K562 (cell line): ENCODE measurements around the gene COCH. TPM values are rescaled to one million over a fixed set of nuclear protein-coding genes. Genes with fewer than 3 reads are reported as not detected.

Source experiments
- ATAC-seq: fragments of 200-7000 bp; cut with Tn5 transposase; 3 replicates; pipeline ENCODE4 v1.9.1; 2020; ENCODE audit warnings: moderate library complexity
- BruUV-seq: library from RNA; stranded (reverse); fragments of 400-500 nt; replicated peaks from 2 replicates; lab custom pipeline; 2021; lab: Mats Ljungman, UMichigan
- CTCF ChIA-PET: fragments of 300-600 bp; formaldehyde crosslinking; extraction: SDS; loops from one replicate; lab custom pipeline; 2021; ENCODE audit warnings: low intra/inter-chr PET ratio; lab: Yijun Ruan, JAX
- POLR2A ChIA-PET: fragments of 300-600, 350-650 bp; sonication (Branson Sonifier 250); formaldehyde crosslinking; extraction: SDS; loops from one replicate; lab custom pipeline; 2021; ENCODE audit warnings: antibody characterized with exemption, inconsistent platforms; lab: Yijun Ruan, JAX
- DNase-seq, 4 experiments: peaks; one replicate each; pipeline versions ENCODE4 v3.0.0 to v3.0.0-alpha.2; 2011 to 2018; ENCODE audit warnings: low spot score in 3 of 4, mixed read lengths in 3 of 4; ENCODE audit errors: extremely low read depth in 1 of 4
- FAIRE-seq: peaks from 2 replicates; lab custom pipeline; 2011; peaks lifted over from hg19 to GRCh38; lab: Jason Lieb, UNC
- H2AFZ ChIP-seq: 2 replicates; pipeline ENCODE4 v1.6.0; 2011; ENCODE audit warnings: low read depth, low read length, control low read depth, inconsistent platforms
- H3K27ac ChIP-seq: fragments of 200-600 bp; 3 replicates; pipeline ENCODE4 v1.8.0; 2011; ENCODE audit warnings: low read depth, mild to moderate bottlenecking, control low read depth, inconsistent platforms, low read length, moderate library complexity, mixed read lengths; ENCODE audit errors: extremely low read depth
- H3K27me3 ChIP-seq, 2 experiments: fragments of 300-600 bp in 1 of 2; 2 replicates in 1 of 2; 3 replicates in 1 of 2; pipeline versions ENCODE4 v1.6.0 to v1.8.0; 2011; ENCODE audit warnings: inconsistent platforms in 2 of 2, low read length in 2 of 2, mild to moderate bottlenecking in 1 of 2, mixed read lengths in 1 of 2, moderate library complexity in 1 of 2; ENCODE audit not compliant: control insufficient read depth in 2 of 2, insufficient read depth in 2 of 2
- H3K36me3 ChIP-seq: fragments of 300-600 bp; 3 replicates; pipeline ENCODE4 v1.8.0; 2011; ENCODE audit warnings: mild to moderate bottlenecking, low read length, inconsistent platforms; ENCODE audit not compliant: control insufficient read depth, insufficient read depth
- H3K4me1 ChIP-seq, 2 experiments: fragments of 200-600 bp in 1 of 2; replicated peaks in 1 of 2; 2 replicates in 1 of 2; 3 replicates in 1 of 2; pipeline versions ENCODE4 v1.5.1 to v1.8.0; 2011; ENCODE audit warnings: inconsistent platforms in 2 of 2, low read length in 2 of 2, mild to moderate bottlenecking in 1 of 2, mixed read lengths in 1 of 2, moderate library complexity in 1 of 2; ENCODE audit not compliant: control insufficient read depth in 2 of 2, insufficient read depth in 2 of 2
- H3K4me2 ChIP-seq: 2 replicates; pipeline ENCODE4 v1.6.1; 2011; ENCODE audit warnings: low read length, control low read depth, inconsistent platforms, mixed read lengths; ENCODE audit not compliant: insufficient read depth
- H3K4me3 ChIP-seq: fragments of 200-600 bp; sonication (generic), shearing (Covaris generic); 2 replicates; pipeline ENCODE4 v1.5.1; 2016; ENCODE audit warnings: control low read depth, inconsistent platforms
- H3K79me2 ChIP-seq: fragments of 200-600 bp; 3 replicates; pipeline ENCODE4 v1.8.0; 2011; ENCODE audit warnings: low read length, inconsistent platforms; ENCODE audit not compliant: control insufficient read depth, insufficient read depth
- H3K9ac ChIP-seq, 2 experiments: 2 replicates each; pipeline versions ENCODE4 v1.6.0 to v1.6.1; 2011; ENCODE audit warnings: low read depth in 2 of 2, low read length in 2 of 2, control low read depth in 1 of 2, inconsistent platforms in 1 of 2, mild to moderate bottlenecking in 1 of 2, mixed read lengths in 1 of 2; ENCODE audit not compliant: insufficient read depth in 1 of 2
- H3K9me1 ChIP-seq: one replicate; pipeline ENCODE4 v1.6.0; 2011; ENCODE audit warnings: inconsistent platforms, mild to moderate bottlenecking, low read length, moderate library complexity; ENCODE audit not compliant: control insufficient read depth, insufficient read depth
- H3K9me3 ChIP-seq: replicated peaks from 2 replicates; pipeline ENCODE4 v1.5.1; 2011; ENCODE audit warnings: low read depth, low read length, inconsistent platforms; ENCODE audit not compliant: control insufficient read depth, insufficient read depth
- H4K20me1 ChIP-seq: replicated peaks from 2 replicates; pipeline ENCODE4 v1.6.1; 2011; ENCODE audit warnings: low read length, inconsistent platforms, mixed read lengths; ENCODE audit not compliant: control insufficient read depth, insufficient read depth
- CHCHD3 ChIP-seq: fragments of 250-450 bp; sonication (Bioruptor Pico); IDR thresholded peaks from 2 replicates; pipeline ENCODE4 v2.1.2; 2022; ENCODE audit warnings: mild to moderate bottlenecking
- EWSR1 ChIP-seq: fragments of 450-650 bp; IDR thresholded peaks from 2 replicates; pipeline ENCODE4 v1.6.1; 2018; ENCODE audit warnings: borderline replicate concordance, mild to moderate bottlenecking, low read depth, moderate library complexity; ENCODE audit not compliant: partially characterized antibody
- GMEB1 ChIP-seq: fragments of 250-450 bp; sonication (Bioruptor Pico); IDR thresholded peaks from 2 replicates; pipeline ENCODE4 v1.4.0; 2020; ENCODE audit warnings: mild to moderate bottlenecking
- HBP1 ChIP-seq: fragments of 450-650 bp; formaldehyde crosslinking; IDR thresholded peaks from 2 replicates; pipeline ENCODE4 v1.4.0; 2022; ENCODE audit warnings: missing genetic modification characterization
- HDAC6 ChIP-seq: IDR thresholded peaks from 2 replicates; pipeline ENCODE4 v1.6.1; 2012; ENCODE audit warnings: low read depth, mild to moderate bottlenecking, control low read depth, inconsistent platforms, low read length, moderate library complexity
- HIVEP1 ChIP-seq: fragments of 250-450 bp; sonication (Bioruptor Pico); IDR thresholded peaks from 2 replicates; pipeline ENCODE4 v1.4.0; 2020; ENCODE audit warnings: mild to moderate bottlenecking
- MAX ChIP-seq: sonication (generic); formaldehyde crosslinking; IDR thresholded peaks from 2 replicates; pipeline ENCODE4 v1.9.0; 2022; ENCODE audit warnings: mild to moderate bottlenecking, missing genetic modification reagents
- MEF2A ChIP-seq: IDR thresholded peaks from 2 replicates; pipeline ENCODE4 v1.6.1; 2011; ENCODE audit warnings: low read depth, mild to moderate bottlenecking, low read length, moderate library complexity; ENCODE audit not compliant: control insufficient read depth
- RBM25 ChIP-seq: fragments of 200-400 bp; formaldehyde crosslinking; IDR thresholded peaks from 2 replicates; pipeline ENCODE4 v1.6.1; 2018; ENCODE audit warnings: low read length, low read depth, moderate library complexity; ENCODE audit not compliant: severe bottlenecking
- SPI1 ChIP-seq: IDR thresholded peaks from 2 replicates; pipeline ENCODE4 v1.6.1; 2011; ENCODE audit warnings: low read depth, low read length, control low read depth, borderline replicate concordance
- SRSF3 ChIP-seq: fragments of 200-400 bp; formaldehyde crosslinking; IDR thresholded peaks from 2 replicates; pipeline ENCODE4 v1.6.1; 2016; ENCODE audit warnings: mild to moderate bottlenecking, low read length, moderate library complexity; ENCODE audit not compliant: insufficient read depth
- TCF3 ChIP-seq: sonication (generic); formaldehyde crosslinking; IDR thresholded peaks from 2 replicates; pipeline ENCODE4 v1.4.0; 2020; ENCODE audit warnings: mild to moderate bottlenecking, missing genetic modification reagents
- THAP12 ChIP-seq: fragments of 250-450 bp; sonication (Bioruptor Pico); IDR thresholded peaks from 2 replicates; pipeline ENCODE4 v1.9.0; 2021; ENCODE audit warnings: mild to moderate bottlenecking, inconsistent platforms
- ZNF253 ChIP-seq: fragments of 250-450 bp; sonication (Bioruptor Pico); conservative IDR thresholded peaks from 2 replicates; pipeline ENCODE4 v1.6.1; 2021; ENCODE audit warnings: mild to moderate bottlenecking
- ZNF584 ChIP-seq: fragments of 200-800 bp; sonication (Bioruptor generic); IDR thresholded peaks from 2 replicates; pipeline ENCODE4 v1.6.1; 2016; ENCODE audit warnings: low read depth, mild to moderate bottlenecking, missing genetic modification characterization, missing compliant biosample characterization
- WGBS: fragments of 100-300 bp; shearing (Covaris generic); methylation state at CpG from one replicate; pipeline ENCODE4 v1.1.6; 2016; ENCODE audit warnings: low coverage, mixed read lengths; ENCODE audit not compliant: insufficient coverage; ENCODE audit errors: missing lambda C conversion rate; 5-methylcytosine and 5-hydroxymethylcytosine counted together
- in situ Hi-C: fragments of 300-500 bp; cut with MboI; formaldehyde crosslinking; loops from 4 replicates; pipeline ENCODE4 v1.15.0; 2018; ENCODE audit warnings: inconsistent platforms, mixed read lengths
- intact Hi-C: fragments of 100-400 bp; cut with micrococcal nuclease; formaldehyde crosslinking; loops from 2 replicates; pipeline ENCODE4 v1.14.2; 2022
- polyA plus RNA-seq, 8 experiments: library from polyadenylated mRNA; depleted of rRNA in 4 of 8; stranded (reverse) in 5 of 8; unstranded in 3 of 8; fragments of >200 nt; fragmentation: Nextera tagmentation in 2 of 8; fragmentation: Illumina TruSeq in 1 of 8; extraction: Ambion mirVana in 2 of 8; extraction: Trizol in 1 of 8; gene quantifications; 2 replicates each; pipeline versions ENCODE4 v1.2.1 to v1.2.3, GENCODE V29; 2011 to 2014; ENCODE audit warnings: inconsistent platforms in 1 of 8, missing spikeins in 1 of 8
- total RNA-seq, 7 experiments: library from RNA; depleted of rRNA in 6 of 7; stranded (reverse); fragments of >200 nt in 6 of 7; fragmentation: Illumina TruSeq in 2 of 7; extraction: Trizol in 2 of 7; gene quantifications; 2 replicates each; pipeline versions ENCODE4 v1.2.1 to v1.2.3, GENCODE V29; 2011 to 2021; ENCODE audit warnings: low replicate concordance in 1 of 7

COCH gene
- total and polyA plus RNA-seq, 9 of the 15 experiments (the other 6 are each of a cell fraction or from before 2014, with no cell fraction given): 27.0 to 141 (median 69.3) TPM

DNA sequence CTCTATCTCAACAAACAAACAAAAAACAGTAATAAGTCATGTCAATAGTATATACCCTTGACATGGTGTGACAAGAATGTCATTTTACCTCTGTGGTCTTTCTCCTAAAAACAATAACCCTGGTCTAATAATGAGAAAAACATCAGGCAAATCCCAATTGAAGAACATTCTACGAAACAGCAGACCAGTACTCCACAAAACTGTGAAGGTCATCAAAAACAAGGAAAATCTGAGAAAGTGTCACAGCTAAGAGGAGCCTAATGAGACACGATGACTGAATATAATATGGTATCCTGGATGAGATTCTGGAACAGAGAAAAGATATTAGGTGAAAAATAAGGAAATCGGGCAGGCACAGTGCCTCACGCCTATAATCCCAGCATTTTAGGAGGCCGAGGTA is 5.6 kb upstream of the COCH start:
- H3K4me3 ChIP-seq: no peak overlapping the region
- H3K4me2 ChIP-seq: no peak overlapping the region
- H3K9me3 ChIP-seq: no peaks in the 10 kb centered on the region
- FAIRE-seq (no peak), ATAC-seq (no peak), DNase-seq (no peak)
- no peaks in the 10 kb centered on the region for H3K36me3 ChIP-seq
- ChIA-PET POLR2A (no interaction called here), CTCF (no interaction called here)
- in situ Hi-C loops: no loop called here
- no peak overlapping the region for H2AFZ ChIP-seq
- no TSS peak for BruUV-seq
- H4K20me1 ChIP-seq: no peaks in the 10 kb centered on the region
- peaks cover 5 to 9% of the 10 kb centered on the region in 2 experiments; a peak in 3 of 5 replicates for H3K4me1 ChIP-seq
- H3K27ac ChIP-seq: no peak overlapping the region
- intact Hi-C loops: no loop called here
- no peaks in the 10 kb centered on the region for H3K27me3 ChIP-seq
- no peaks in the 10 kb centered on the region for H3K9me1 ChIP-seq
- no peak overlapping the region for H3K9ac ChIP-seq
- H3K79me2 ChIP-seq: no peaks in the 10 kb centered on the region; the same call in 2 of the 3 replicates
- WGBS: 79% methylated on average over 3 of the region's 5 CpGs
- TF ChIP-seq ZNF584 (CRISPR knock-in tag) (no peak), HBP1 (CRISPR knock-in tag) (no peak), RBM25 (no peak), ZNF253 (CRISPR knock-in tag) (no peak), SPI1 (no peak), HIVEP1 (CRISPR knock-in tag) (no peak), SRSF3 (no peak), CHCHD3 (no peak), HDAC6 (no peak), MAX (no peak), EWSR1 (no peak), MEF2A (no peak), TCF3 (no peak), GMEB1 (no peak), THAP12 (CRISPR knock-in tag) (no peak)
